Left ventricle myocardium superior (tissue), 1 donor: ENCODE measurements around the gene QKI. TPM values are rescaled to one million over a fixed set of nuclear protein-coding genes. Genes with fewer than 3 reads are reported as not detected.

Source experiments
- ATAC-seq: fragments of 200-7000 bp; cut with Tn5 transposase; one replicate; pipeline ENCODE4 v1.9.1; 2020; ENCODE audit warnings: mild to moderate bottlenecking, moderate library complexity
- DNase-seq: peaks from one replicate; pipeline ENCODE4 v3.0.0-alpha.2; 2020
- intact Hi-C: fragments of 100-400 bp; cut with micrococcal nuclease; formaldehyde crosslinking; loops from one replicate; pipeline ENCODE4 v1.11.0; 2022
- total RNA-seq: library from RNA; stranded (reverse); fragmentation: NEBNext Ultra II Directional; extraction: Animal tissue kit (Norgen Biotek cat#: 25700); gene quantifications from one replicate; pipeline ENCODE4 v1.2.1, GENCODE V29; 2021
- donor health status: DM: no; HTN: yes; CAD: no; lungs with severe emphysema.

QKI gene
- total RNA-seq, 1 donor from 2014 or later = 502 TPM

DNA sequence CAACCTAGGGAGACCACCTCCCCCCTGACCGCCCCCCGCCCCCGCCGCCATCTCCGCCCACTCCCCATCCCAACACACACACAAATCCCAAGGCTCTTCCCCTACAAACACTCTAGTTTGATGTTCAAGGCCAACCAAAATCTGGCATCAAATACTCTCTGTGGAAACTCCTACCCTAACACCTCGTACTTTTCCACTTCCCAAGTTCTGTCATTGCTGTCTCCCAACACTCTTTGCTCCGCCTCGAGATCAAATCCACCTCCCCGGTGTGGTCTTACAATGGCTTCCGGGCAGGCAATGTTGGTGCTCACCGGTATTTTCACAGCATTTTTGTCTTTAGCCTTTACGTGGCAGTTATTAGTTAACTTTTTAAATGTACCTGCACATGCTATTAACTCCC, 4.8 kb upstream of the QKI start:
- DNase-seq (no peak), ATAC-seq (no peak)
- intact Hi-C loops = loop anchor here (10.0 kb wide), 1 partner anchor 65 kb away; no protein-coding TSS in a partner anchor

GRCh38 chr6:163412341-163412740, 2.2 kb upstream of the QKI start:
- DNase-seq (no peak), ATAC-seq (no peak)
- intact Hi-C loops = no loop called here

DNA sequence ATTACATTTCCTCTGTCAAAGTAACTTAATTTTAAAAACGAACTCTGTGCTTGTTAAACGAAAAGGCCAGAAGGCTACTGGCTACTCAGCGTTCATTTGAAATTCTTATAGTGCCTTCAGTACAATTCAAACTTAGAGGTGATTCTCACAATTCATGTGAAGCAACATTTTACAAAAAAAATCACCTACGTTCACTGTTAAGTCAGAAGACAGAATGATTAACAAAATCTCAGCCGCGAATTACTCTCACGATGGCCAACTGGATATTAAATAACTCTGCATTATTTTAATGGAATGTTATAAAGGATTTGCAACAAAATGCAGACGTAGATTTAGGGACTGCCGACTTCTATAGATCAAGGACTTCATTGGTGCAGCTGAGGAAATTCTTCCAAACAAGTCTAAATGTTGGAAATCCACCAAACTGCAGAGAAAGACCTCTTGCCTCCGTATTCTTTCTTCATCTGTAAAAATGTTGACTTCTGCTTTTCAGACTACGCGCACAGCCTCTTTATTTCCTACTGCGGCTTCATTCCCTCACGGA, 1.6 kb upstream of the QKI start:
- DNase-seq = no peak
- intact Hi-C loops = no loop called here
- no peak for ATAC-seq

DNA sequence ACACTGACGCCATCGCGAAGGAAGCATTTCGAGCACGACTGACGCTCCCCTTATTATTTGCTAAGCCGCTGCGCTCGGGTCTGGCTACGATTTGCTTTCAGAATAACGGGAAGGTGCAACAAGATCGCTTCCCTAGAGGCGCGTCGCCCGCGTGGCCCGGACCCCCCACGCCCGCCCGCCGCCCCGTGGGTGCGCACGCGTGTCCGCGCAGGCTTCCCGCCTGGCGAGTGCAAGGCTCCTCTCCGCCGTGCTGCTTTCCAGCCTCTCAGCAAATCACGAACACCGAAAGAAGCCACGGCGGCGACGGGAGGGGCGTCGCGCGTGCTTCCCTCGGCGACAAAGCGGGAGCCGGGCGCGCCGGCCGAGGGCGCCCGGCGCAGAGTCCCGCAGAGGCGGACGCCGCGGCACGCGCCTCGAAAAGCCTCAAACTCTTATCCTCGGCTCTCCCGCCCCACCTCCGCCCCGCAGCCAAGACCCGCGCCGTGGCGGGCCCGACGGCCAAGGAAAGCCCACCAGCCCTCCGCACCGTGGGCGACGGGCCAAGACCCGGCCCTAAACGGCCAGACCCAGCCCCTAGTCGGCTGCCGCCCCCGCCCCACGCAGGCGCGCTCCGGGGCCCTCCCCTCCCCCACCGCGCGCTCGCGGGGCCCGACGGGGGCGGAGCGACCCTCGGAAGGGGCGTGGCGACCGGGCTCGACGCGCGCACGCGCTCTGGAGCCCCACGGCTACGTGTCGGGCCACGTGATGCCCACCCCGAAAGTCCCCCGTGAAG, 987 bp upstream of the QKI start:
- DNase-seq = peak; percentile 94
- intact Hi-C loops = no loop called here
- ATAC-seq = peak; percentile 89

GRCh38 chr6:163414946-163415619, 565 bp downstream of the QKI start:
- intact Hi-C loops = loop anchor here (5.0 kb wide), 2 partner anchors 233 to 692 kb away; no protein-coding TSS in a partner anchor
- DNase-seq (peak; percentile 53), ATAC-seq (no peak)

DNA sequence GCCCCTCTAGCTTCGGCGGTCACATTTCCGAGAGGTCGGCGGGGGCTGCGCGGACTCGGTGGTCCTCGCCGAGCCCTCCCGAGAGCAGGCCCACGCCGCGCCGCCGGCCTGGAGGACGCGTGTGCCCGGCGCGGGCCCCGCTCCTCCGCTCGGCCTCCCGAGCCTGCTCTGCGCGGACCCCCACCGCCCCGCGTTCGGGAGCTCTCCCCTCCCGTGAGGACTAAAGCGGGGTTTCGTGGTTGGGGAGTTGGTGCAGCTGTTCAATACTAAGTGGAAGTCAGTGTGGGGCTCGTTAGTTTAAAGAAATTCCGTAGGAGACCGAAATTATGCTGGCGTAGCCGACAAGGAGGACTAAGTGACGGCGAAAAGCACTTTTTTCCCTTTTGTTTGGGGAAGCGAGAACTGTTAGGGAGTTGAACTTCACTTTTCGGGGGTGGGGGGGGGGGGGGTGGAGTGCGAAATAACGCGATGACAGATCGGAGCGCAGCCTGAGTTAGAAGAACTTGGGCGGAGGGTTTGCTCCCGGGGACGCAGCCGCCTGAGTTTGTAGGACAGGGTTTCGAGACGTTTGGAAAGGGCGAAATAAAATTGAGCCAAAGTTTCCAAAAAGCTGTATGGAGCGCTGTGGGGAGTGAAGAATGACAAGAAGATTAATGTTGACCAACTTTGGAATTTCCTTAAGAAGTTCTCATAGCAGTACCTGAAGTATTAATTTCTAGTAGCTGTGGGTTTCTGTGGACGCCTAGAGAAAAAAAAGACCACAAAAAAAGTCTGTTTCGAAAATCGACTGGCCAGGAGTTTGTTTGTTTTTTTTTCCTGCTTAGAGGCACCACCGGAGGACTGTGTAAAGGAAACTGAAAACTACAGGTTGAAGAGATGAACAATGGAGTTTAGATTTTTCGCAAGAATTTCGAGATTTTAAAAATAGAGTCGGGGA, 1.4 kb downstream of the QKI start:
- intact Hi-C loops = loop anchor here (5.0 kb wide), 2 partner anchors 234 to 691 kb away; no protein-coding TSS in a partner anchor
- peak; percentile 75 for DNase-seq
- peak; percentile 2 for ATAC-seq

GRCh38 chr6:163416557-163417253, 2.2 kb downstream of the QKI start:
- ATAC-seq (peak; percentile 1), DNase-seq (no peak)
- intact Hi-C loops = loop anchor here (5.0 kb wide), 2 partner anchors 234 to 691 kb away; no protein-coding TSS in a partner anchor

DNA sequence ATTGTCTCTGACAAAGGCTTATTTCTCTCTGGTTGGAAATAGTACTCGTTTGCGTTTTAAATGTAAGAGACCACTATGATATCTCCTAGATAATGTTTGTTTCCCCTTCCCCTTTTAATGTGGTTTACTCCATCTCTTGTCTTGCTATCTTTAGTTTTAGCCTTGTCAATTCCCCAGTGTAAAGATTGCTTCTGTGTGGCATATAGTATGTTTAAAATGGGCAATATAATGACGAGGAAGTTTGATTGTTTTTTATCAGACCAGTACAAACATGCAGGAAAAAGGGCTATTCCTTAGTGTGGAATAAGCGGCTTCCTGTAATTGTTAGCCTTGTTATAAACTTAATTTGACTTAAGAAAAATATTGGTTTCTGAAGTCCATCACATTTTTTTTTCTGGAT, 3.1 kb downstream of the QKI start:
- intact Hi-C loops = loop anchor here (5.0 kb wide), 2 partner anchors 235 to 690 kb away; no protein-coding TSS in a partner anchor
- no peak for ATAC-seq
- DNase-seq = no peak

- ATAC-seq = no peak
- DNase-seq = no peak
- intact Hi-C loops = loop anchor here (5.0 kb wide), 2 partner anchors 236 to 689 kb away; no protein-coding TSS in a partner anchor
These were observed 4.0 kb downstream of the QKI start for GRCh38 chr6:163418311-163419029.

GRCh38 chr6:163419413-163420288, 5.1 kb downstream of the QKI start:
- no peak for DNase-seq
- ATAC-seq = no peak
- intact Hi-C loops = loop anchor here (5.0 kb wide), 3 partner anchors 237 to 688 kb away; no protein-coding TSS in a partner anchor

GRCh38 chr6:163420289-163420614, 5.7 kb downstream of the QKI start:
- DNase-seq (no peak), ATAC-seq (peak; percentile 38)
- intact Hi-C loops = loop anchor here (5.0 kb wide), 1 partner anchor 537 kb away; no protein-coding TSS in a partner anchor

DNA sequence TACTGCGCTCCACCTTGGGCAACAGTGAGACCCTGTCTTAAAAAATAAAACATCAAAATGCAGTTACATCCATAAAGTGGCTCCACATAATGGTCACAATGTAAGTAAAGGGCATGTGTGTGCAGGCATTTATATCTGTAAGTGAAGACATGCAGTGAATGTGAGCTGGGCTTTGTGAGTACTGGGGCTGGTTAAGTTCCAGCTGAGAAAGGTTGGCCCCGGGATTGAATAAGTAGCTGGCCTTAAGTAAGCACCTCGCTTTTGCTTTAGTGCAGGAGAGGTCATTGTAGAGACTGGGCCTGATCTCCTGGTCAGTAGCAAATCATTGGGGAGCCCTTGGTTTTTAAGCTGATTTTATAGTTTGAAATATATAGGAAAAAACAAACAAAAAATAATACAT, 8.0 kb downstream of the QKI start:
- no peak for DNase-seq
- intact Hi-C loops = loop anchor here (5.0 kb wide), 1 partner anchor 535 kb away; no protein-coding TSS in a partner anchor
- ATAC-seq = no peak

DNA sequence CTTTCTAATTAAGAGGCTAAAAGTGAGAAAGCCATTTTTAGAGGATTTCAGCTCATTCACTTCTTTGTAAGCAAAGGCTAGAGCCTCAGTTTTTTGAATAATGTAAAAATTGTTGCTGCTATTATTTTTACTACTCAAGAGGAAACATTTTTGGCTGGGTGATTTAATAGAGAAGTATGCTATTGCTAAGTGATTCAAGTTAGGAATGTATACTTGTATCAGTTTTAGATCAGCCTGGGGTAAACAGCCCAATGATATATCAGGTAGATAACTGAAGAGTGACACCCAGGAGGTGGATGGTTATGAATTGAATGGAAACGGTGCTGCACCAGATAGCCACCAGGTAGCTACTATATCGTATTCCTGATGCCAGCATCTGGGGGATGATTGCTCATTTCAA, 9.2 kb downstream of the QKI start:
- intact Hi-C loops = loop anchor here (5.0 kb wide), 1 partner anchor 534 kb away; no protein-coding TSS in a partner anchor
- no peak for DNase-seq
- no peak for ATAC-seq

GRCh38 chr6:163427498-163428254, 13.2 kb downstream of the QKI start:
- intact Hi-C loops = no loop called here
- peak; percentile 11 for ATAC-seq
- DNase-seq = no peak

DNA sequence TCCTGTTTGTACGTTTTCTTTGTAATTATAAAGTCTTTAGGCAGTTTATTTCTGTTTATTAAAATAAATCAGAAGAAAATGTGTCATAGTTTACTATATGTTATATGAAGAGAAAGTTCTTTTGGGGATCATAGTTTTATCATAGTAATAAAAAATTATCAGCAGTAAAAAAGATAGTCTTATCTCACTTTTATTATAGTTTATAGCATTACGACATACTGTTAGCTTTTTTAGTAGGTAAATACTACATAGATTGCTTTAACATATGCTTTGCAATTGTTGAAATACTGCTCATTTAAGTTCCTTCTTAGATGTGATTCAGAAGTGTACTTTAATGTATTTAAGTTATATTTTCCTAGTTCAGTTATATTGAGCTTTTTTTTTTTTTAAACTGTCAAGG, 13.9 kb downstream of the QKI start:
- ATAC-seq = no peak
- no peak for DNase-seq
- intact Hi-C loops = no loop called here

DNA sequence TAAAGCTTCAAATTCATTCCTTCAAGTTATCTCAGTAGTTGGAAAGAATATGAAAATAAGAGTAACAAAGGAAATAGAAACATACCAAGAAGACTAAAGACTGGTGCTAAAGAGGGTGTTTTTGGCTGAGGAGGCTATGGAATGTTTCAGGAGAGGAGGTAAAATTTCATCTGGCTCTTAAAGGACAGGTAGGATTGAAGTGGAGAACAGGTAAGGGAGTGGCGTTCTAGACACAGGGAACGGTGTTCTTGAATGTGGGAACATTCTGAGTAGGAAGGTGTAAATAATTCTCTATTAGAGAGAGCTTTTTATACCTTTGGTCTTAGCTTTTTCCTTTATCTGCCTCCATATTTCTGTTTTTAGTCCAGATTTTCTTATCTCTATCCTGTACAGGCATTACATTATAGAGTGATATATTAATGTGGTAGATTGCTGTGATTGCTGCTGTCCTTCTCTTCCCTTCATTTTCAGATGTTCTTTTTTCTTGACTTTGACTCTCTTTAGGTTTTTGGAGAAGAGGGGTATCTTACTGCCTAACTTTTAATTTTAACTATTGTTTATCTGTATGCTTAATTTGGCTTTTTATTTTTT, 15.4 kb downstream of the QKI start:
- intact Hi-C loops = loop anchor here (10.0 kb wide), 1 partner anchor 135 kb away; no protein-coding TSS in a partner anchor
- DNase-seq (no peak), ATAC-seq (no peak)
